Endothelial cell of hepatic sinusoid (primary cell): ENCODE results near the gene KCNJ15.

Experiments
- in situ Hi-C: cut with HindIII; loops from 2 replicates; pipeline ENCODE4 v1.10.0; 2017; ENCODE audit warnings: low sequenced_read_pairs

The KCNJ15 gene

DNA sequence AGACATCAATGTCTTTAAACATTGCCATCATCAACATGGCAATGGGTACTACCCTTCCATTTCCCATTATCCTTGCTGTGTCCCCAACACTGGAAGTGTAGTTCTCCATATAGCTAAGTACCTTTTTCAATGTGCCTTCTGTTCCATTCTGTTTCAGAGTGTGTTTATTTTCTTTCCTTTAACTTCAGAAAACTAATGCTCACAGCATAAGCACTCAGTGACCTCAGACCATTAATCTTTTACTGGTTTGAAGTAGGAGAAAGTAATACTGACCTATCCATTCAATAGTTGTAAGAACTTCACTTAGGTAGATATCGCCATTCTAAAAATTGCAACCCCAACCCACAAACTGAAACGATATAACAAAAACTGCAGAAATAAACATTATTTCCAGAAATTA is 37.8 kb downstream of the KCNJ15 start:
- in situ Hi-C loops, result loop anchor here (5.0 kb wide), 1 partner anchor 67 kb away; no protein-coding TSS in a partner anchor

DNA sequence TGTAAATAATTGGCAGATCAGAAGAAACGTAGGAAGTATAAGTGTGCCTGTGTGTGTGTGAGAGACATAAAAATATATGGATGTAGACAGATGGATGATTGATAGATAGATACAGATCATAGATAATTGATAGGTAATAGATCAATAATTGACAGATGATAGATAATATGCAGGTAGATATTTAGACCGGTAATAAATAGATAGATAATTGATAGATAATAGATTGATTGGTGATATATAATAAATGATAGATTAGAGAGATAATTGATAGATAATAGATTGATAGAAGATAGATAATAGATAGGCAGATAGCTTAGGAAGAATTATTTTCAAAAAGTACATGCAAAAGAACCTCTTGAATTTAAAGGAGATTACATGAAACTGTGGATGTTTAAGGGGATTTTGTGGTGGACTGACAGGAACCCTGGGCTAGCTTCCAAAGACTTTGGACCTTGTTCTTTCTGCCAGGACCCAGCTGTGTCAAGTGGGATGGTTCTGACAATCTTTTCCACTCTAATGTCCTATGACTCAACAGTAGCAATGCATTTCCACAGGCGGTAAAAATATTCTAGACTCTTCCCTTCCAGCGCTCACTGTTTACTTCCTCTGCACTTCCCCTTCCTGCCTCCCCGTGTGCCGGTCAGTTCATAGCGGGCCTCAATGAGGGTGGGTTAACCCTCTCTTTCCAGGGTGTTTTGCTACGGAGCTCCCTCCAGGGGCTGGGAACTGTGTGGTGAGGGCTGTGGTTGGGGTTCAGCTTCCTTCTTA is 39.4 kb downstream of the KCNJ15 start:
- in situ Hi-C loops, result no loop called here

DNA sequence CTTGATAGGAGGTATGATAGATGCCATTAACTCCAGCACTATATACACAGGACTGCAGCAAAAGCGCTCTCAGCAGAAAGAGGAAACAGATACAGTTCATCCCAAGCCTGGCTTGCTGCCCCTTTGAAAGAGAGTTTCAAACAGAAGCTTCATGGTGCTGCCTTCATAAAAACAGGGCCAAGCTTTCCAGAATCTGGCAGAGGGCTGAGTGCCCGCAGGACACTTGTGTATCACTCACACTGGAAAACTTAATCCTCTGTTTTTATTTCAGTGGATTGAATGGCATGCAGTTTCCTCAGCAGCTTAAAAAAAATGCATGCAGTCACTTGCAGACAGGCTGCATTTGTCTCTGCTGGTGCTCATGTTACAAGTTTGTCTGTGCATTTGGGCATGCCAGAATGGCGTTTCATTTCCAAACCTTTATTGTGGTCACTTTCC is 40.4 kb downstream of the KCNJ15 start:
- in situ Hi-C loops, result no loop called here

DNA sequence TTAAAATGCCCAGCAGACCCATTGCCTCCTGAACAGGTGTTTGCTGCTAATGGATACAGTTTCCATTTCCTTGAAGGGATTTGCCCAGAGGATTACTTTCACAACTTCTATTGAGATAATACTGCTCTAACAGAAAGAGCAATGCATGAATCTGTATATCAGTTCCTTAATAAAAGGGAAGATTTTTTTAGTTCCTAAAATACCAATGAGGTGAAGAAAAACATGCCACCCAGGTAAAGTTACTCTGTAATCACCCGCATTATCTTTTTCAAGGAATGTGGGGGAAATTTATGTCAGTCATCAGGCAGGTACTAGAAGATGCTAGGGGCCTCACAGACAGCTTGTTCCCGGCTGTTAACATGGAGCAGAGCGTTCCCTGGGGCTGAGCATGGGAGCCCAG is 41.1 kb downstream of the KCNJ15 start:
- in situ Hi-C loops, result no loop called here

DNA sequence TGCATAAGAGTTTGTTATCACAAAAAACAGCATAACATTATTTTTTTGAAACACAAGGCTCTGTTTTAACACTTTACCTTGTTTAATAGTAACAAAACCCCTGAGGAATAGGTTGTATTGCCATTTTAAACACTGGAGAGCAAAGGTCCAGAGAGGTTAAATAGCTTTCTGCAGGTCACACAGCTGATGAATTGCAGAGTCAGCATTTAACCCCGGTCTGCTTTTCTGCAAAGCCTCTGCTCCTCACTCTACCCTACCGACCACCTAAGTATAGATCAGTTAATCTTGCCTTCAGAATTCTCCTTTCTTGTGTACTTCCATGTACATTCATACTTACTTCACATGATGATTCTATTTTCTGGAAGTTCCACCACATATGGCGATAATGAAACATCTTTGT is 42.0 kb downstream of the KCNJ15 start:
- in situ Hi-C loops, result no loop called here

DNA sequence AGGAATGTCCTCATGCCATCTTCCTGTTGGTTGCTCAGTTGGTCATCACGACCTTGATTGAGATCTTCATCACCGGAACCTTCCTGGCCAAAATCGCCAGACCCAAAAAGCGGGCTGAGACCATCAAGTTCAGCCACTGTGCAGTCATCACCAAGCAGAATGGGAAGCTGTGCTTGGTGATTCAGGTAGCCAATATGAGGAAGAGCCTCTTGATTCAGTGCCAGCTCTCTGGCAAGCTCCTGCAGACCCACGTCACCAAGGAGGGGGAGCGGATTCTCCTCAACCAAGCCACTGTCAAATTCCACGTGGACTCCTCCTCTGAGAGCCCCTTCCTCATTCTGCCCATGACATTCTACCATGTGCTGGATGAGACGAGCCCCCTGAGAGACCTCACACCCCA is 42.9 kb downstream of the KCNJ15 start:
- in situ Hi-C loops, result no loop called here

DNA sequence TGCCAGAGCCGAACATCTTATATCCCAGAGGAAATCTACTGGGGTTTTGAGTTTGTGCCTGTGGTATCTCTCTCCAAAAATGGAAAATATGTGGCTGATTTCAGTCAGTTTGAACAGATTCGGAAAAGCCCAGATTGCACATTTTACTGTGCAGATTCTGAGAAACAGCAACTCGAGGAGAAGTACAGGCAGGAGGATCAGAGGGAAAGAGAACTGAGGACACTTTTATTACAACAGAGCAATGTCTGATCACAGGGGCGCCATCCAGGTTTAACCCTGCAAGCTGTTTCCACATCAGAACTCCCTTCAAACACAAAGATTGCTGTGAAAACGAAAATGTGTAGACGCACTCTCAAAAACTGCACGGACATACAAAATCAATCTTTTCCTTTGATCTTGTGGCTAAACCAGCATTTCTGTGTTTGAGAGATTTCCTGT is 43.4 kb downstream of the KCNJ15 start:
- in situ Hi-C loops, result no loop called here

DNA sequence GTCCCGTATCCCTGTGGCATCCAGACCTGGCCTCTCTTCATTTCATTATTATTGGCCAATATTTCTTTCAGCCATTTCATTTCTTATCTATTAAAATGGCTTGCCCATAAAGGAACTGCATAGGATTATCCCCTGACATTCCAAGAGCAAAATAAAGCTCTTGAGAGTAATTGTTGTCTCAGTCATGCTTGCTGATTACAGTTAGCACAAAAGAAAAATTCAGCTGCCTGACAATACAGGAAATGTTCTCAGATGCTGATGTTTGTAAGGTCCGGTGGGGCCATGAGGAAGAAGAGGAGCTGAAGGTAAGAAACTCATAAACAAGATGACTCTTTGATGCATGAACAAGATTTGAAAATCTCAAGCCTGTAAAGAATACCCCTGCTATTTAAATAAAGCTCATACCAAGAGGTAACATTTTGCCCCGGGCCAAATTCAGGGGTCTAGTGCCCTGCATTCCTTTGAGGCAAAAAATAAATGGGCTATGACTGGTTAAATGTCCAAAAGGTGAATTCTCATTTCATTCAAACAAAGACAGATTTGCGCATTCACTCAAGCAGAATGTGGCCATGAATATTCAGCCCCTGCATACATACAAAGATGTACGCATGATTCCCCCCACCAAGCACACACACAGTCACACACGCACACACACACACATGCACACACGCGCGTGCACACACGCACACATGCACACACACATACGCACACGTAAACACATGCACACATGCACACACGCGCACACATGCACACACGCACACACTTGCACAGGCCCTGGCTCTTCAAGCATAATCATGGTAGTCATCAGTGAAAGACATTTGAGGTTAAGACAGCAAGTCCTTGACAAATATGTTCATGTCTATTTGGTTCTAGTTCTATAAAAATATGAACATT is 44.8 kb downstream of the KCNJ15 start:
- in situ Hi-C loops, result no loop called here

DNA sequence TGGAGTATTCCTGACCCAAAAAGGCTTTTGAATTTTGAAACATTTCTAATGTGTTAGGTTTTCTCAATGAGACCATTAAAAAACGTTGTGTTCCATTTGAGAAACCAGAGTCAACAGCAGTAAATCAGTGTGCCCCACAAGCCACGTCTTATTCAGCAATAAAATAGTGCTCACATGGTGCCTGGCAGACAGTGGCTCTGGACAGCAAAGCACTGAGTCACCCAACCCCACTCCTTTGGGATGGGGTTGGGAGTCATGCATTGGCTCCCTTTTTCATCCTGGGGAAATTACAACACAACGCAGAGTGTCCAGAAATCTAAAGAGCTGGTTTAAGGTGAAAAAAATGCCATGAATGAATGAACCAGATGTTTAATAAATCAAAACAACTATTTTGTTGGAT is 46.5 kb downstream of the KCNJ15 start:
- in situ Hi-C loops, result no loop called here

DNA sequence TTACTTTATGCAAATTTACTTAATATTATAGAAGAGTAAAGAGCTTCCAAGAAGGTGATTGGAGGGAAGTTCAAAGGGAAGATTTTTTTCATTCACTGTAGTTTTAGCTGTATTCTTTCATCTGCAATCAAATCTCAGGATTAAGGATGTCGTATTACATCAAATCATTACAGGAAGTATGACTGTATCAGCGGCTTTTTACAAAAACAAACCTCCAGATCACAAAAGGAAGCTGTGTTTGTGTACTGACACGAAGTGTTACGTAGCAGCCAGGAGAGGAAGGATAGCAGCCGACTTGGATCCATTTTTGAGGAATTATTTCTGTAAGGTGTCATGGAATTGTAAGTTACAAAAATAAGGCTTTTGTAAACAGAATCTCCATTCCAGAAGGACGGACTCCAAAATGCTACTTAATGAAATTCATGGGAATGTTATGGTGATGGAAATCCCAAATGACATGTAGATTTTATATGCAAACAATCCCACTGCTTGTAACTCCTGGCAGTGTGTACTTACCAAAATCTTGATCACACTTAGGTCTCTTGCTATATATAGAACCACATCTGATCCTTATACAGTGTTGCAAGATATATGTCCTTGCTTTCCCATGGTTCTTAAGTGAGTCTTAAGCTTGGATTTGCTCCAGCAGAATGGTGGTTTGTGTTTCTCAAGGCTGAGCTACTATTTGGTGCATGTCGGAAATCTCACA is 49.8 kb downstream of the KCNJ15 start:
- in situ Hi-C loops, result loop anchor here (5.0 kb wide), 1 partner anchor 51 kb away; no protein-coding TSS in a partner anchor

DNA sequence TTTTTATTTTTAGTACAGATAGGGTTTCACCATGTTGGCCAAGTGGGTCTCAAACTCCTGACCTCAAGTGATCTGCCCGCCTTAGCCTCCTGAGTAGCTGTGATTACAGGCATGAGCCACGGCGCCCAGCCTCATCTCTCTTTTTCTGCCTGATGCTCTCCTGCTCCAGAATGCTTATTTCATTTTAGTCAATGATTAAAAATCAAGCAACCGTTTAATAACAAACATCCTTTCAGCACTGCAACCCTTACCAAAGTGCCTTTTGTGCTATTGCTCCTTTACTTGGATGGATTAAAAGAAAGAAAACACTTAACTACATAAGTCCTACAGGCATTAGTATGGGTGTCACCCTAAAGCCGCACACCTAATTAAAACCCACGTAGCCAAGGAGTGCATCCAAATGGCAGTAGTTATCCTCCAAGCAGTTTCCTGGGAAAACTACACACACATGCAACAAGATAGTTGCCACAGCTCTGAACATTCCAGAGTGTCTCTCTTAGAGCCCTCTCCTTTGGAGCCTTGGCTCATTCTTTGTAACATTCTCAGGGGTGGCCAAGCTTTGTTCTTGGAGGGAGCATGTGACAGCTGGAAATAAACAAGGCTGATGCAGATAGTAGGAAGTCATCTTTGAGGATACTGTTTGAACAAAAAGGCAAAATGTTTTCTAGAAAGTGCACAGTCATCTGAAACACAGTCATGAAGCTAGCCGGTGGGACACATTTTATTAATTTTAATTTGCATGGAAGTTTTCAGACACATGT is 51.2 kb downstream of the KCNJ15 start:
- in situ Hi-C loops, result loop anchor here (5.0 kb wide), 1 partner anchor 49 kb away; no protein-coding TSS in a partner anchor

DNA sequence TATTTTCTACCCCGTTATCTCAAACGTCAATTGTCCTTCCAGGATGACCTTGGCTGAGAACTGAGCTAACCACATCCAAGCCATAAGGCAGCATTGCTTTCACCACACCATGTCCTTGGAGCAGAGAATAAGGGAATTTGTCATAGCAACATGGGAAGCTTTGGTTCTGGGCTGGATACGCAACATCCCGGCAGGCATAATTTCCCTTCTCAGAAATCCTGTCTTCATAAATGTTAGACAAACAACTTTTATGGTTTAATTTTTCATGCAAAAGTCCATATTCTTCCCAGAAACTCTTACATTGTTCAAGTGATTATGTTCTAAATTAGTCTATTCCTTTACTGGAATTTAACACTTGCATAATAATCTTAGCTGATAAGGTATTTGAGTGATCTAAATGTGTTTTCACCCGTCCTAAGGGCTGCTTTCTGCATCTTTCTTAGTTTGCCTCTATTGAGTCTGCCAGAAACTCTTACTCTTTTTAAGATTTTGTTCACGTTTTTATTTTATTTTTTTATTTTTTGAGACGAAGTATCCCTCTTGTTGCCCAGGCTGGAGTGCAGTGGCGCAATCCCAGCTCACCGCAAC is 51.8 kb downstream of the KCNJ15 start:
- in situ Hi-C loops, result loop anchor here (5.0 kb wide), 1 partner anchor 49 kb away; no protein-coding TSS in a partner anchor

DNA sequence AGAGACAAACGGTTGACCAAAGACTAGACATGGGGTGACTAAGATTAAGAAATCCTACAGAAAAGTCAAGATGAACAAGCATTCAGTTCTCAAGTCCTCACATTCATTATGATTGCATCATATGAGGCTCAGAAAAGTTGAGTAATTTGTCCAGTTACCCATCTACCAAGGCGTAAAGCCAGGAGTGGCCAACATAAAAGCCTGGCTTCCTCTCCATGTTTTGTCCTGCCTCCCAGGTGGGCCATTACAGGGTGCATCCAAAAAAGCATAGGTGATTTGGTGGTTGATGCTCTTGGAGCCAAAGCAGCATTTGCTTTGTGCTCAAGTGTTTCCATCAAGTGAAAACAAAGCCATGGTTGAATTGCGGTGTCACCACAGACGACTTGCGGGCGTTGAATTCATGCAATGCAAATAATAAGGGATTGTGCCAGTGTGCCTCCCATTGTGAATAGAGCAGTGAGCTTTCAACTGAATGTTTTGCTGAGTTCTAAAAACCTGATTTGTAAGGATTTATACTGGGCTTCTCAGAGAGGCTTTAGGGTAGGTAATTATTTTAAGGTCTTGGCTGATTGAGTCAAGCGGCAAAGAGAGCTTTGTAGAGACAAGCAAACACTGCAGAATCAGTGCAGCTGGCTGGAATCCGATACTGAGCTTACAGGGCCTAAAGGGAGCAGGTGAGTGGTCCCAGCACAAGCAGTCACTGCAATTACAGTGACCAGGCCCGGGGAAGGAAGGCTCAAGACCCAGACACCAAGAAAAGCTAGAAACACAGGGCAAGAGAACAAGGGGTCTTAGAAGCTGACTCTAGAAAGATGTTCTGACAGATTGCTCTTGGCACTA is 54.1 kb downstream of the KCNJ15 start:
- in situ Hi-C loops, result no loop called here

DNA sequence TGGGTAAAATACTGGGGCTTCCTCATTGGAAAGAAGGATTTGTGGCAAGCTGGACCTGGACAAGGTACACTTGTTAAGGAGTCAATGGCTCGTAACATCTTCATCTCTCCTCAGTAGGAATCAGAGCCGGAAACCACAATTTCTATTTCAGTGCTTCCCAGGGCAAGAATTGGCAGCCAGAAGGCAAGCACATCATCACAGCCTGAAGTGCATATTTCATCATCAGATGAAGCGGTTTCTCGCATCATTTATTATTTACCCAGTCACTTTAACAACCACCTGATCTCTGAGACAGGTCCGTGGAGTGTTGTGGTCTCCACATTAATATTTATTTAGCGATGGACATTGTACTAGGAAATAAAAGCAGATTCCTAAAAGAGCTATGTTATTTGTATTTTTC is 55.0 kb downstream of the KCNJ15 start:
- in situ Hi-C loops, result no loop called here

DNA sequence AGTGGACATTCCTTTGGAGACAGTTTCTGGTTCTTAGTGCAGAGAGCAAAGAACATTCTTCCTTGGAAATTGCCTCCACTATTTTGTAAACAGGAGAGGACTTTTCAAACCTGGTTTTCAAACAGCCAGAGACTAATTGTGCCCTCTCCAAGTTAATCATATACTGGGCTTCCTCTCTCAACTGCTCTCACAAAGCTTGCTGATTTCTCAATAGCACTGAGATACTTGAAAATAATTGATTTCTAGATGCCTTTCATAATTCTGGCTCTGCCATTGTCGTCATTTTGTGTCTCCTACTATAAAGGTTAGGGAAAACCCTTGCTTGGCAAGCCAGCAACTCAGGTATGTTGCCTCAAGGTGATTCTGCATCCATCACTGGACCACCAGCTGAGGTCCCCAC is 56.0 kb downstream of the KCNJ15 start:
- in situ Hi-C loops, result no loop called here

DNA sequence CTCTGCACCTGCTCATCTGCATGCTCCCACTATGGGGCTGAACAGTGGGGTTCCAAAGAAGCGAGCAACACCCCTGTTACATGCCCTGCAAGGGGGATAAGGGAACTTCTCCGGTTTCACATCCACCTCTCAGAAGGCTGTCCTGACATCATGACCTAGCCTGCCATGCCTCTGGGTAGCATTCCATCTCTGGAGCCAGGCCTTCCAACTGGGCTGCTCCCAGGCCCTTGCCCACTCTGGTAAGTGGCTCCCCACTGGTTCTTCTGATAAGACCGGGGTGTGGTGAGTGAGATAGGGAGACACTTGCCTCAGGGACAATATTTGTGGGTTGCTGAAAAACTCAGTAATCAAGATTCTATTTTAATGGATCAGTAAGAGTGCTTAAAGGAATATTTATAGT is 57.8 kb downstream of the KCNJ15 start:
- in situ Hi-C loops, result no loop called here

DNA sequence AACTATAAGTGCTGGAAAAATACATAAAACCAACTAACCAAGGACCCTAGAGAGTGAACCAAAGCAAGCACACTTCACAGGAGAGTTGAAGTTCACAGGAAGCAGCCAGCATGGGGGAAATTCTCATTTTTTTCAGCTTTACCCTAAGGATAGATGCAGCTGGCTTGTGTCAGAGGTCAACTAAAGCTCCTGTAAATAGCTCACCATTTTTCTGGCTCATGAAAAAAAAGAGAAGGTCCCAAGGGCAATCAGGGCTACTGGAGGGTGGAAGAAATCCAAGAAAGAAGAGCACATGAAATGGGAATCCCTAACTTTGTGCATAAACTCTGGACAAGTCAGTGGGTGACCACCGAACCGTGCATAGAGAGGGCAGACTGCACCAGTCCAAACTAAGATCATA is 58.3 kb downstream of the KCNJ15 start:
- in situ Hi-C loops, result no loop called here

DNA sequence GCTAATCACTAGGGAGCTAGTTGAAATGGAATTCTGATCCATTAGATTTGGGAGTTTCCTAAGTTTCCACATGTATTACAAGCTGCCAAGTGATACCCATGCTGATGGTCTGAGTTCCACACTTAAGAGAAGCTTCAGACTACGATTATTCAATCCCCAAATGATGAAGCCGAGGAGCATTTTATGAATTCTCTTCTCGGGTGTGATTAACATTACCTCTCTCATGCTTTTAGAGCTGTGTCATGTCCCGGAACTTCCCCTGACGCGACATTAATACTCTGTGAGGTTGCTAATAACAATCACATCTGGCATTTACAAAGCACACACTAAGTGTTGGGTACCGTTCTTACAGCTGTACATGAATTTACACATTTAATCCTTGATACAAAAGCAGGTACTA is 63.0 kb downstream of the KCNJ15 start:
- in situ Hi-C loops, result no loop called here

DNA sequence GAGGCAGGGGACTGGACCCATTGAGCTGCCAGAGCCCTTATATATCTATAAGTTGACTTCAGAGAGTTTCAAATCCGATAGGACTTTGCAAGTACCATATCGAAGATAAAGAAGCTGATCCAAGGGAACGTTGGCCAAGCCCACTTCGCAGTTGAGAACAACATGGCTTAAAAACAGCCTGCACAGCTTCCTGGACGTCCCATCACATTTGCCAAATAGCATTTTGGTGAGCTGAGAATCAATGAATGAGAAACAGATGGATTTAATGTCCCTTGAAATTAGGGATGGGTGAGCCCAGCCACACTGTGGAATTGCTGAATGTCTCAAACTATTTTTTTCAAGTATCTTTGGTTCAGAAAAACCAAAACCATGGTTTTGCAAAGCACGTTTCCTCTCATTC is 64.8 kb downstream of the KCNJ15 start:
- in situ Hi-C loops, result no loop called here
